H7 (cell line): ENCODE results near the gene RPS6KL1. TPM values are rescaled to one million over a fixed set of nuclear protein-coding genes. Genes with fewer than 3 reads are reported as not detected.
"Not testable (repeated sequence)": the region's sequence is repeated elsewhere in the genome, so short reads cannot be mapped to it uniquely, and the experiment has no call there.

Source experiments
- DNase-seq: peaks from one replicate; pipeline ENCODE4 v3.0.0; 2012
- H3K27me3 ChIP-seq: 2 replicates; pipeline ENCODE4 v1.6.0; 2011; ENCODE audit warnings: mild to moderate bottlenecking, low read length; ENCODE audit not compliant: control insufficient read depth, insufficient read depth
- H3K36me3 ChIP-seq: replicated peaks from 2 replicates; pipeline ENCODE4 v1.5.1; 2011; ENCODE audit warnings: low read length; ENCODE audit not compliant: control insufficient read depth, insufficient read depth
- H3K4me3 ChIP-seq: 2 replicates; pipeline ENCODE4 v1.5.1; 2011; ENCODE audit warnings: low read depth, mild to moderate bottlenecking, control low read depth, low read length, moderate library complexity; ENCODE audit not compliant: insufficient read depth
- total RNA-seq: library from RNA; depleted of rRNA; stranded (reverse); fragments of >200 nt; shearing (Covaris generic); gene quantifications from 2 replicates; pipeline ENCODE4 v1.2.3, GENCODE V29; 2014

Gene RPS6KL1
- total RNA-seq, 1 experiment from 2014 or later: 12.4 TPM

GRCh38 chr14:74934041-74934440 is 11.0 kb upstream of the RPS6KL1 start:
- no peak for DNase-seq
- Histone ChIP-seq H3K27me3 (no peaks in the 10 kb centered on the region), H3K36me3 (no peaks in the 10 kb centered on the region), H3K4me3 (no peak overlapping the region)

- not testable (repeated sequence) for H3K36me3 ChIP-seq, H3K4me3 ChIP-seq, H3K27me3 ChIP-seq, DNase-seq
These were observed 9.9 kb upstream of the RPS6KL1 start for GRCh38 chr14:74932936-74933335.

GRCh38 chr14:74932401-74932901 is 9.4 kb upstream of the RPS6KL1 start:
- Histone ChIP-seq H3K36me3 (no peaks in the 10 kb centered on the region), H3K4me3 (no peak overlapping the region), H3K27me3 (no peaks in the 10 kb centered on the region)
- no peak for DNase-seq

- H3K4me3 ChIP-seq, H3K36me3 ChIP-seq, H3K27me3 ChIP-seq, DNase-seq: not testable (repeated sequence)
These were observed 8.7 kb upstream of the RPS6KL1 start for GRCh38 chr14:74931744-74932143.

GRCh38 chr14:74929242-74929641 is 6.2 kb upstream of the RPS6KL1 start:
- no peak overlapping the region for H3K4me3 ChIP-seq
- no peaks in the 10 kb centered on the region for H3K36me3 ChIP-seq
- DNase-seq: no peak
- no peaks in the 10 kb centered on the region for H3K27me3 ChIP-seq

GRCh38 chr14:74927225-74927624 is 4.2 kb upstream of the RPS6KL1 start:
- Histone ChIP-seq H3K36me3 (no peaks in the 10 kb centered on the region), H3K4me3 (no peak overlapping the region), H3K27me3 (peaks cover 2% of the 10 kb centered on the region; the same call in 1 of the 2 replicates)
- no peak for DNase-seq

- DNase-seq: no peak
- no peak overlapping the region for H3K4me3 ChIP-seq
- peaks cover 3% of the 10 kb centered on the region for H3K36me3 ChIP-seq
- peaks cover 2% of the 10 kb centered on the region; the same call in 1 of the 2 replicates for H3K27me3 ChIP-seq
These were observed 1.0 kb upstream of the RPS6KL1 start for GRCh38 chr14:74924061-74924460.

GRCh38 chr14:74921987-74922751 is 891 bp downstream of the RPS6KL1 start:
- H3K27me3 ChIP-seq: peaks cover 2% of the 10 kb centered on the region; the same call in 1 of the 2 replicates

GRCh38 chr14:74921053-74921620 is 1.9 kb downstream of the RPS6KL1 start:
- no peak for DNase-seq
- peaks cover 2% of the 10 kb centered on the region; the same call in 1 of the 2 replicates for H3K27me3 ChIP-seq
- no peak overlapping the region for H3K4me3 ChIP-seq
- peaks cover 3% of the 10 kb centered on the region for H3K36me3 ChIP-seq

More at GRCh38 chr14:74921987-74922751, 891 bp downstream of the RPS6KL1 start:
- no peak for DNase-seq
- Histone ChIP-seq H3K36me3 (peaks cover 3% of the 10 kb centered on the region), H3K4me3 (peak overlapping the region; percentile 79)

- no peak for DNase-seq
- no peak overlapping the region for H3K4me3 ChIP-seq
- peaks cover 2% of the 10 kb centered on the region; the same call in 1 of the 2 replicates for H3K27me3 ChIP-seq
- H3K36me3 ChIP-seq: peaks cover 3% of the 10 kb centered on the region
These were observed 2.8 kb downstream of the RPS6KL1 start for GRCh38 chr14:74920281-74920680.

GRCh38 chr14:74919421-74920165 is 3.5 kb downstream of the RPS6KL1 start:
- no peak for DNase-seq

GRCh38 chr14:74918380-74918779 is 4.7 kb downstream of the RPS6KL1 start:
- Histone ChIP-seq H3K4me3 (no peak overlapping the region), H3K27me3 (peaks cover 2% of the 10 kb centered on the region; the same call in 1 of the 2 replicates), H3K36me3 (peaks cover 3% of the 10 kb centered on the region)
- no peak for DNase-seq

More at GRCh38 chr14:74919421-74920165, 3.5 kb downstream of the RPS6KL1 start:
- peaks cover 2% of the 10 kb centered on the region; the same call in 1 of the 2 replicates for H3K27me3 ChIP-seq
- peaks cover 3% of the 10 kb centered on the region for H3K36me3 ChIP-seq
- H3K4me3 ChIP-seq: no peak overlapping the region

- no peak for DNase-seq
- peaks cover 2% of the 10 kb centered on the region; the same call in 1 of the 2 replicates for H3K27me3 ChIP-seq
- peaks cover 3% of the 10 kb centered on the region for H3K36me3 ChIP-seq
- H3K4me3 ChIP-seq: no peak overlapping the region
These were observed 5.4 kb downstream of the RPS6KL1 start for GRCh38 chr14:74917646-74918081.

- no peaks in the 10 kb centered on the region; the same call in 1 of the 2 replicates for H3K27me3 ChIP-seq
- no peak for DNase-seq
- no peak overlapping the region for H3K4me3 ChIP-seq
- H3K36me3 ChIP-seq: peaks cover 3% of the 10 kb centered on the region
These were observed 5.9 kb downstream of the RPS6KL1 start for GRCh38 chr14:74917178-74917543.
